CD1c-positive myeloid dendritic cell (primary cell): Measurements from ENCODE around the gene MYRIP.
A peak's percentile ranks its signal among the peaks of the same experiment; 100 is the strongest.
"Not testable (repeated sequence)": the region's sequence is repeated elsewhere in the genome, so short reads cannot be mapped to it uniquely, and the experiment has no call there.

Source experiments
- DNase-seq: peaks from one replicate; pipeline ENCODE4 v3.0.0-alpha.2; 2016; ENCODE audit errors: extremely low spot score

Gene MYRIP

DNA sequence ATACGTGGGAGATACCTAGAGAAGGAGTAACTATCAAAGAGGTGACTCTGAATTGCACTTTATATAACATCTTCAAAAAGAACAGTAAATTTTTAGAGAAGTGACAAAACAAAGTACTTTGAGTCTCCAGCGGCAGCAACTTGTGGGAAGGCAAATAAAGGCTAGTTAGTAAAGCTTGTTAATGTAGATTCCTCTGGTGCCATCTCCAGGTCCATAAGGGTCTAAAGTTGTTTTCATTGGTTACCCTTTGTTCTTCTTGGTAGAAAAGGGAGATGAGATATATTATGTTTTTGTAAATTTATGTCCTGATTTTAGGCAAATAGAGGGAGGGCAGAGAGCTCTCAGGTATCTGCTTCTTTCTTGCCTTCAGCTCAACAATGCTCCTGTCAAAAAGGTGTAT lies 161.6 kb downstream of the MYRIP start:
- no peak for DNase-seq

DNA sequence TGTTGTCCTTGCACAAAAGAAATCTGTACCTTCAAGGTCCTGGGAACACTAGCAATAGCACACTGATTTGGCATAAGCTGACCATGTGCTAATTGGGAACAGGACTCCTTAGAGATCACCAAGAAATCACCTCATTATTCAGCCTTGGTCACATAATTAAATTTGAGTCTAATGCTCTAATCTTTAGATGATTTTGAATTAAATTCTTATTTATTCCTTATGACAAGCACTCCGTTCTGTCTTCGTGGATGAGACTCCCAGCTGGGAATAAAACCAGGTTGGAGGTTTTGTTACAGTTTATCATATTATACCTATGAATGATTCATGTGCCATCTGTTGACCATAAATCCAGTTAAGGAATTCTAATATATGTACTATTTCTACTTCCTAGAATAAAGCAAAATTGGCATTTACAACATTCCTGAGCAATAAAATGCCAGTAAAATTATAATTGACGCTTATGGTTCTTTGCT lies 162.2 kb downstream of the MYRIP start:
- DNase-seq = no peak

DNA sequence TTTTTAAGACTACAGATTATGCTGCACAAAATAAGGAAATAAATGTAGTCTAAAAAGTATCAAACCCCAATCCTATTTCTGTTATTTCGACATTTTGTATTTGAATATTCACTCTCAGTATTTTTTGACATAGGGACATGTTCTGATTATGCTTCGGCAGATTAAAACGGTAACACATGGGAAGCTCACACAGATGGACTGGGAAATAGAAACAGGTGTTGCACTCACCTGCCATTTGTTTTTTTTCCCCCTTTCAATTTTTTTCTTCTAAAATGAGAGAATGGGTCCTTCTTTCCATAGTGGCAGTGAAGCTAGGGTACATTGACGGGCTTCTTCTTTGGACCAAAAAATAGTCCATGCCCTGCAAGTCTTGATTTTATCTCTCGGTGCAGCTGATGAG lies 163.1 kb downstream of the MYRIP start:
- no peak for DNase-seq

DNA sequence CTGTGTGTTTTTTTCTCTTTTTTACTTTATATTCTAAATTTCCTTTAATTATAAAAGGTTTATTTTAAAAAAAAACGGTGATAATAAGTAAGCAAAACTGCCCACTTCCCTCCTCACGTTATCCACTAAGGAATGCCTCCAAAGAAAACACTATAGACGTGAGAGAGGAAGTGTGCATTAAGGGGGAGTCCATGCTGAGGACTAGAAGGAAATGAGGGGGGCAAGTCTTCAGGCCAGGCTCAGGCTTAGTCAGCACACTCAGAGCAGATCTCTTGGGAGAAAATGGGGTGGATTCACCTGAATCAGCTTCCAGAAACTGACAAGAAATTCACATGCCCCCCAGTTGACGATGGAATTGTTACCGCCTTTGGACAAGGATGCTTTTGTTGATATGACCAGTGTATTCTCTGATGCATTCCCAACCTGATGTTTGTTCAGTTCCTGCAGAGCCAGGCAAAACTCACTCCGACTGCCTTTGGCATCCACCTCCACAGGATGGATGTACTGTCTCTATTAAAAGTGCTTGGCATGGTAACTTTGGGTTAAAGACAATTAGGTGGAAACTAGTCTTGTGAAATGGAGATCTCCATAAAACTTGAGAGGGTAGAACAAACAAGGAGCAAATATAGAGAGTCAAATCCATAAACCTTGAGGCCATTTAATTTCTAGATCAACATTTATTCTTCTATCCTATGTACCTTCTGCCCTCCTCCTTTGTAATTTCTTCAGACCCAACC lies 167.8 kb downstream of the MYRIP start:
- DNase-seq = no peak

DNA sequence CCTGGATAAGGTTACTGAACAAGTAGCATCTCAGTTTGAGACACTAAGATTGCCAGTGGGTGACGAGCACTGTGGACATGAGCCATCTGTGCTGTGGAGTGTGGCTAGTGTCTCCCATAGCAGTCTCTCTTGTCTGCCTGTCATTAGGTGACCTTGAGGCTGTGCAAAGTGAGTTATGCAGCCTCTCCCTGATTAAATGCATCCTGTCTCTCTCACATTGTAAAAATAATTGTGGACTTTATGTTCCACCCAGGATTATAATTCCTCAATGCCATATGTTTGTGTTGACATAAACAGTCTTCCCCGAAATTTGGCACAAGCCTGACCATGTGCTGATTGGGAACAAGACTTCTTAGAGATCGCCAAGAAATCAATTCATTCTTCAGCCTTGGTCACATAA lies 168.9 kb downstream of the MYRIP start:
- DNase-seq = no peak

DNA sequence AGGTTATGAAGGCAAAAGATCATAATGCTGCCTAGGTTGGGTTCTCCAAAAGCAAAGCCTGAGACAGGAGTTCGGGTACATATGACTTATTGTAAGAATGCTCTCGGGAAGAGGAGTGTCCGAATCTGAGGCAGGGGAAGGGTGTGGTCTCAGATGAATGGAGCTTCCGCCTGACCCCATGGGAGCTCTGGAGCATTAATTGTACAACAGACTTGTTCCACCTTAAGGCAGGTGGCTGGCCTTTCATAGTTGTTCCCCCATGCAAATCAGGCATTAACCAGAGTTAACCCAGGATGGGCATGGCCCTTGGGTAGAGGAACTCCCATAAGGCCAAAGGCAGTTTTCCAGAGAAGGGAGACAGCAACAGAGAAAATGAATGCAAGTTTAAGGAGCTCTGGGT lies 170.6 kb downstream of the MYRIP start:
- no peak for DNase-seq

DNA sequence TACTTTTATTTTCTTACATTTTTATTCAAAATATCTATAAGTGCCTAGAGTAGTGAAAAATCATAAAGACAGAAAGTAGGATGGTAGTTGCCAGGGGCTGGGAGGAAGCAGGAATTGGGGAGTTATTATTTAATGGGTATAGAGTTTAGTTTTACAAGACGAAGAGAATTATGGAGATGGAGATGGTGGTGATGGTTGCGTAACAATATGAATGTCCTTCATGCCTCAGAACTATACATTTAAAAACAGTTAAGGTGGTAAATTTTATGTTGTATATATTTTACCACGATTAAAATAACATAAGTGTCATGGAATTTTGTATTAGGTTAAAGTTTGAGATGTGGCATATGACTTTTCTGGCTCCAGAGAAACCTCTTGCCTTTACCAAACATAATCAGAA lies 171.4 kb downstream of the MYRIP start:
- DNase-seq = no peak

DNA sequence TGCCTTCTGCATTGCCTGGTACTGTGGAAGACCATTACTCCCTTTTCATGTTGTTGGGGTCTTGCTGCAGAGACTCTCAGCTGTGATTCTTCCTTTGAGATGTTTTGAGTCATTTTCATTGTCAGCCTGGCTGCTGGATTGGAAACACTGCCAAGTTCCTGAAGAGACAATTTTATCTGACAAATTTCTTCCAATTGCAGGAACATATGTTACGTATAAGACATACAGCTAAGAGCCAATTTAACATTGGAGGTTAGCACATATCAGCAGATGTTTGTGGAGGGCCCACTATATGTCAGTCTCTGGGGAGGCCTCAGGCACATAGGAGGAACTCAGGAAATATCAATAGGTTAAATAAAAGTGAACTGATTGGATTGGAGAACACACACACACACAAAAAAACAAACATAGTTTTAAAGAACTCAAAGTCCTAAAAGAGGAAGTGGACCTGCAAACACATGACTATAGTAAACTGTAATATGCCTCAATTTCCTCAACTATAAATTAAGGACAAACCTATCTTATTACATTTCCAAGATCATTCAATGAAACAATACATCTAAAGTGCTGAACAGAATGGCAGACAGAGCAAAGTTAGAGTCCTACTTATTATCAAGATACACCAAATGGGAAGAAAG lies 172.3 kb downstream of the MYRIP start:
- no peak for DNase-seq

DNA sequence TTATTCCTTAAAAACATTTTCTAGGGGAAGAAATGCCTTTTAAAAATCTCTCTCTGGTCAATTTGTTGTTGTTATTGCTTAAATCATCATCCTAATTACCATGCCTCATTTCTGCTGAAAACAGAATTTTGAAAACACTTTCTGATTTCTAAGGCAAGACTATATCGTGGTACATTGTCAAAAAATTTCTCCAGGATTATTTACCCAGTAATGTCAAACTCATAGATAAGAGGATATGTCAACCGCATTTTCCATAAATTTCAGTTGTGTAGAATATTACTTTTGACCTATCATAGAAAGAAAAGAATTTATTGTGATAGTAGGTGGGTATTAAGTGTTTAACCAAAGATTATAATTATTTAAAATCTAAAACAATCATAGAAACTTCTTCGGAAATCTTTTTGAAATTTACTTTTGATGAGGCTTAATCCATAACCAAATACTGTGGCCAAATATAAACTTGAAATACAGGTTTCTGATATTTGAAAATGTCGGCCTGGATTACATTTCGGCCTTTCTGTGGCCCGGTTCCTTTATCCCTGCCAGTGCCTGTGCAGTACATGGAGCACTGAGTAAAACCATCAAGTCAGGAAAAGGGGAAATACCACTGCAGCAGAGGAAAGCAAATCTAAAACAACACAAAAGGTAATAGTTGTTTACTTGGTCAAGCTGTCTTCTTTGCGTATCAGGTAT lies 173.4 kb downstream of the MYRIP start:
- DNase-seq = no peak

DNA sequence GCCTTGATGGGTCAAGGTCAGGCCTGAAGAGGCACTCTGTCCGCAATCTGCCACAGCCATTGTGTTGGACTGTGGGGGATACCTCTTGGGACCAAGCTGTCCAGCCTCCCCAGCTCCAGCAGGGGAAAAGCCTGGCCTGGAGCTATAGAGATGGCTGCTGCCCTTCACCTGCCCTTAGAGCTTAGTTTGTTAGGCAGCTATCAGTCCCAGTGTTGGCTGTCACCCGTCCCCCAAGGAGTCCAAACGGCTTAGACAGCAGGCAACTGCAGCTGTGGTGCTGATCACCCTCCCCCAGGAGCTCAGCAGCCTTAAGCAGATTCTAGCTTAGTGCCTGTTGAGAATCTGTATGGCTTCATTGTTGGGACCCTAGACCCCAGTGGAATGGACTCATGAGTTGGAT lies 180.3 kb downstream of the MYRIP start:
- no peak for DNase-seq

DNA sequence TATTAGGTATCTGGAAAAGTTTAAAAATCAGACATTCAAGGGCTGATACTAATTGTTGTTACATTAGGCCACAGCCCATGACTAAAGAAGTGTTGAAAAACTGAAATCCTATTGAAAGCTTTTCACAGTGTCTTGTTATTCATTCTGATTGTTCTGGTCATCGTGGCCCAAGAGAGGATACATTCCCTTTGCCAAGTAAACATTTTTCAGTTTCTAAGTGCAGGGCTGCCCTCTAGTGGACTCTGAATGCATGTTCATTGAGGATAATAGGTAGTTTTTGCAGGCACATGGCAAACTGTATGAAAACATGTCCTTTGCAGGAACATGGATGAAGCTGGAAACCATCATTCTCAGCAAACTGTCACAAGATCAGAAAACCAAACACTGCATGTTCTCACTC lies 181.1 kb downstream of the MYRIP start:
- DNase-seq = peak; percentile 54

DNA sequence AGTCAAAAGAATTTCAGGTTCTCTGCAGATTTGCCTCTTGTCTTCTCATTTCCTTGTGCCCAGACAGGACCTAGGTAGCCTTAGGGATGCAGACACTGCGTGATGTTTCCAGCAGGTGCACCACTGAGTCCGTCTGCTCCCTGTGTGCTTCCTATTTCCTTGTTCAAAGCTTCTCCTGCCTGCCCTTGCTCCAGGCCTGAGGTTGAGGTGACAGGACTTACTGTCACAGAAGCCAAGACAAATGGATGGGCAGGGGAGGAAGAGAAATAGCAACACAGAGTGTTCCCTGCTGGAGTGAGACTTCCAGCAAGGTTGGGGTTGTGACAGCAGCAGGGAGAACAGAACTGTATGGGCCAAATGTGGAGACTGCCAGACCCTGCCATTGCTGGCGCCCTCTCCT lies 199.4 kb downstream of the MYRIP start:
- no peak for DNase-seq

DNA sequence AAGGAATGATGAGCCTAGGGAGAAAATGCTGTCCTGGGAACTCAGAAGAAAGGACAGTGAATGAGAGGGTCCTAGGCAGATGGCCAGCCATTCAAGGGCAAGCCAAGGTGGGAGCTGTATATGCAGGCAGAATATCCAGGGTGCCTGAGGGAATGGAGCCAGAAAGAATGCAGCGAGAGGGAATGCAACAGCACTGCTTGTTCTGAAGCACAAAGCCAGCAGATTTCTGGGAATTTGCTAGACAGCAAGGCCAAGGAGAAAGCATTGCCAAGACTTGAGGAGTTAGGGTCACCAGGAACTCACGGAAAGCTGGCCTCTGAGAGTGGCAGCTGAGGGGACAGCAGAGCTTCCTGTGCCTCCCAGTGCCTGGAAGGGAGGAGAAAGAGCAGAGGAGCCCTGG lies 200.6 kb downstream of the MYRIP start:
- DNase-seq = no peak

DNA sequence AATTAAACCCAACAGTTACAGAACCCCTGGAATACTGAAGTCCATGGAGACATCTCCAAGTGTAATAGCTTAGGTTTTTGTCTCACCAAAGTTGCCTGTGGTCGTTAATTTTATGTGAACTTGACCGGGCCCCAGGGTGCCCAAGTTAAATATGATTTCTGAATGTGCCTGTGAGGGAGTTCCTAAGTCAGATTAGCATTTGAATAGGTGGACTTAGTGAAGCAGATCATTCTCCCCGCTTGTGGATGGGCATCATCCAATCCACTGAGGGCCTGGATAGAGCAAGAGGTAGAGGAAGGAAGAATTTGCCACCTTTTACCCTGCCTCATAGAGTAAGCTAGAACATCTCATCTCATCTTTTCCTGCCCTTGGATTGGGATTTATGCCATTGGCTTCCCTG lies 203.0 kb downstream of the MYRIP start:
- DNase-seq = no peak

DNA sequence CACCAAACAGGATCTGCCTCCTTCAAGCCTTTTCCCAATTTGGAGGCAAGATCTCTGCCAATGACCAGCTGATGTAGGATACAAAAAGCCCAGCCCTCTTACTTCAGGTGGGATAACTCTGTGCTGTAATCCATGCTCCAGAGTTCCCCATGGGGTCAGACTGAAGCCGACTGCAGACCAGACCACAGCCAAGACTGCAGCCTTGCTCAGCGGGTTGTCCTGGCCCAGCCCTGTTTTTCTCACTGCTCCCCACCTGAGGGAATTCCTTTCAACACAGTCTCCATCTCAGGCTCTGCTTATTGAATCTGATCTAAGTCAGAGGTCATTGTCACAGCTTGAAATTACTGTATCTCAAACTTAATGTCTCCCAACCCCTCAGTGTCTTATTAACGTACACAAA lies 207.0 kb downstream of the MYRIP start:
- DNase-seq = no peak

DNA sequence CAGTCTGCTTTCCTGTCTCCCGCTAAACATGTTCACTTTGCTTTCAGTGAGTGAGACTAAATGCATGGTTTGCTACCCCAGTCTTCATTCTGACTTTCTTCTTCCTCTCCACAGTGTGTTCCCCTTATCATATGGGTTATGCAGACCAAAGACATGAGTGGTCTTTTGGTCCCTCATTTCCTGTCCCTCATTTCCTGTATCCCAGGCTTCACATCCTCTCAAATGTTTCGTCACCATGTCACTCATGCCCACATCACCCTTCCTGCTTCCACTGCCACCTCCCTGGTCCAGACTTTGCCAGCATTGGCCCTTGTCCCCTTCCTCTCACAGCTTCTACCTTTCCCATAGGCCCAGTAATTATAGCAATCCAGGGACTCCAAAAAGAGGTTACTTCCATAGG lies 209.0 kb downstream of the MYRIP start:
- DNase-seq = no peak

DNA sequence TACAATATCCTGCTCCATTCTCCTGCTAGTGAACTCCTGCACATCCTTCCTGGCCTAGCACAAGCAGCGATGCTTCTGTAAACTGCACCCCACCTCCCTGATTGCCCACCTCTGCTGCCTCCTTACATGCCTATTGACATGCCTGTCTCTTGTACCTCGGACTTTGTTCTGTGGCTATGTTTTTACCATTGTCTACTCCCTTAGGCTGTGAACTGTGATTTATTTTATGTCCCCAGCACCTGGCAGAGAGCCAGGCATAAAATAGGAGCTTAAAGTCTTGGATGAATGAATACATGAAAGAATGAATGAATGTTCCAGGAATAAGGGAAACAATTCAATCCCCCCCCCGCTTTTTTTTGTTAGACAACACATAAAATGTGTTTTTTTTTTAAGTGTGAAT lies 210.0 kb downstream of the MYRIP start:
- DNase-seq = no peak

DNA sequence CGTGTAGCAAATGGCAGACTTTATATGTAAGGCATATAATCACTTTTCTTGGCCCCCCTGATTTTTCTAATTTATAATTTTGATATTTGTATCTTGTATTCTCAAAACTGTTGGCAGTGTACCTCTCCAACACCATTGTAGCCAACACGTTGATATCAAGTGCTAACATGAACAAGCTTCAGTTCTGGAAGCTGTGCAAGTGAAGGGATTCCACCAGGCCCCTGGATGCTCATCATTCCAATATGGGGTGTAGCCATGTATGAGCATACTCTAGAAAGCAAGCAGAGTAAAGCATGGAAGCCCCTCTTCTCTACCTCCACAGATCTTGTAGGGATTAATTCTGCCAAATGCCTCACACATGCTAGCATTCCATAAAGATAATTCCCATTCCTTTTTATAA lies 211.3 kb downstream of the MYRIP start:
- DNase-seq = no peak

DNA sequence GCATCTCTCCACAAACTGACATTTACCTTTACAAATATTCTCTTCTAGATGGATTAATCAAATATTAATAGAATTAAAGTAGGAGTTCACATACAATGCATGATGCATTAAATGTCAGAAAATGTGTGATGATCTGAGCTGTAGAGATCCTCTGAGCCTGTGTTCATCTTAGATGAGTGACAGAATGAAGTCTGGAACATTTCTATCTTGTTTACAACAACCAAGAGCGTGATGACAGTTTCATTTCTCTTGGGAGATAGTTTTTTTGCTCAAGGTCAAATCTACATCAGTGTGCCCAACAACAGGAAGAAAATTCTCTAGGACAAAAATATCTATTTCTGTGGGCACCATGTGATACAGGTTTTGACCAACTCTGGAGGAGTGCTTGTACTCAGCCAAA lies 211.9 kb downstream of the MYRIP start:
- DNase-seq = no peak

DNA sequence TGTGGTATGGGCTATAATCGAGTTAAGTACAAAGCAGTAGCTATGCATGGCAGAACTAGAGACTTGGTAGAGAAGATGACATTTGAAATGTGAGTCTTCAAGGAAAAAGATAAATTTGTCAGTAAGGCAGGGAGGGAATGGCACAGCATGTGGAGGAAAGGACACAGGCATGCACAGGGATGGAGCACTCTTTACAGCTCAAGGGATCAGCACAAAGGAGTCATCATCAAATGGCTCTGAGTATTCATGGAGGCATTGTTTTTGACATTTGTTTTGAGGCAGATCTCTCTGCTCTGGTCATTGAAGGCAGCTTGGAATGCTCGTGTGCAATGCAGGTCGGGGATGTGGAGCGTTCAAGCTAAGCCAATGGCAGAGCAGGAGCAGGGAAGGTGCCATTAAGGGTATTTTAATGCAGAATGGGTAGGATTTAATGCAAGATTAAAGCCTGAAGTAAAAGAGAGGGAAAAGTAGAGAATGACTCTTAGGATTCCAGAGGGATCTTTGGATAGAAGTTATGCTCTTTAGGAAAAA lies 213.0 kb downstream of the MYRIP start:
- DNase-seq = no peak

DNA sequence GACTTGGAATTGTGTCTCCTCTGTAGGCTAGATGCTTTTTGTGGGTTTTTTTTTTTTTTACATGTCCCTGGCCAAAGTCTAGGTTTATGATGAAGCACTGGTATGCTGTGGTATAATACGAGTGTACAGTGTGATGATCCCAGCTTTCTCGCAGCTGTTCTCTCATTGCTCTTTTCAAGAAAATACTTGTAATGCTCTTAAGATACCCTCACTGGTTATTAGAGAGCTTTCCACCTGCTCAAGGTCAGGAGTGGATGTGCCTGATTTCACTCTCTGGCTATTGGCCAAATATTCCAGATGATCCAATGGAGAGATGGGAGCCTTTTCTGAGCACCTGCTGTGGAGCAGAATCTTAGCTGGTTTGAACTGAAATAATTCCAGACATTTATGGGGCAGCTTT lies 215.1 kb downstream of the MYRIP start:
- no peak for DNase-seq

DNA sequence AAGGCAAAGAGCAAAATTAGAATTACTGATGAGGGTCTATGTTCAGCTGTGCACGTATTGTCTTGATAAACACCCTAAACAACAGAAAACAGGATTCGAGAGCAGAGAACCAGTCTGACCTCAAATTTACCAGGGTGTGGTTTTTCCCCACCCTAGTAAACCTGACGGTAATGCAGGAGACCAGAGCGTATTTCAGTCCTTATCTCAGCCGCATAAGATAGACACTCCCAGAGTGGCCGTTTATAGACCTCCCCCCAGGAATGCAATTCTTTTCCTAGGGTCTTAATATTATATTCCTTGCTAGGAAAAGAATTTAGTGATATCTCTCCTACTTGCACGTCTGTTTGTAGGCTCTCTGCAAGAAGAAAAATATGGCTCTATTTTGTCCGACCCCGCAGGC lies 216.5 kb downstream of the MYRIP start:
- DNase-seq = not testable (repeated sequence)

DNA sequence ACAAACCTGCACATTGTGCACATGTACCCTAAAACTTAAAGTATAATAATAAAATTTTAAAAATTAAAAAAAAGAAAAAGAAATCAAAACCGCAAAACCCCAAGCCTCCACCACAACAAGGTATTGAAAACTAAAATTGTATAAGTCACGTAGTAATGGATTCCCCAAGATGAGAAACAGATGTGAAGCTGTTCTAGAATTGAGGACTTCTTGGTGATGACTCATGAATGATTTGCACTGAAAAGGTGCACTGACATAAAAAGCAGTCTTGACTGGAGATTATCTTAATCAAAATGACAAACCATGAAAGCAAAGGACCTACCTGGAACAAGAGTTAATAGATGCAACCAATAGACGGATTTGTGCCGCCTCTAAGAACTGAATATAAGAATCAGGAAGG lies 225.8 kb downstream of the MYRIP start:
- no peak for DNase-seq
